ENCODE data around the gene HIVEP3. TPM values are rescaled to one million over a fixed set of nuclear protein-coding genes. Genes with fewer than 3 reads are reported as not detected.

HIVEP3 gene
- polyA plus RNA-seq, 1 donor (not counting 4 experiments of a cell fraction or from before 2014, with no cell fraction given), result 1.1 TPM

DNA sequence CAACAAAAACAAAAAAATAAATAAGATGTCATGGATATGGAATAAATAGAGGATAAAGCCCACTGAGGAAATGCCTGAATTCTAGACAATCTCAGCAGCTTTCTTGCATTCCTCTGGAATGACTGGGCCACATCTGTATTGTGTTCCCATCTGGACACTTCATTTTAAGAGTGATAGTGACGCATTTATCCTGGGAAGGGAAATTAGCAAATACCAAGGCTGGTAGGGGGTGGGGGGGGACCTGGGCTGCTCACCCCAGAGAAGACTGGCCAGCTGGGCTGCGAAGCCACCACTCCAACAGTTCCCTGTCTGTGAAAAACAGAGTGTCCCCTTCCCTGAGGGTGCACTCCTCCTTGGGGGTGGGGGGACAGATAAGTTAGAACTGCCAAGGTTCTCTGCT, 106.3 kb downstream of the HIVEP3 start:
- no peak for TF ChIP-seq EZH2 (IDR thresholded peaks at IDR 0.05; ENCODE audit: low read length)
- TF ChIP-seq, protein P1, sequence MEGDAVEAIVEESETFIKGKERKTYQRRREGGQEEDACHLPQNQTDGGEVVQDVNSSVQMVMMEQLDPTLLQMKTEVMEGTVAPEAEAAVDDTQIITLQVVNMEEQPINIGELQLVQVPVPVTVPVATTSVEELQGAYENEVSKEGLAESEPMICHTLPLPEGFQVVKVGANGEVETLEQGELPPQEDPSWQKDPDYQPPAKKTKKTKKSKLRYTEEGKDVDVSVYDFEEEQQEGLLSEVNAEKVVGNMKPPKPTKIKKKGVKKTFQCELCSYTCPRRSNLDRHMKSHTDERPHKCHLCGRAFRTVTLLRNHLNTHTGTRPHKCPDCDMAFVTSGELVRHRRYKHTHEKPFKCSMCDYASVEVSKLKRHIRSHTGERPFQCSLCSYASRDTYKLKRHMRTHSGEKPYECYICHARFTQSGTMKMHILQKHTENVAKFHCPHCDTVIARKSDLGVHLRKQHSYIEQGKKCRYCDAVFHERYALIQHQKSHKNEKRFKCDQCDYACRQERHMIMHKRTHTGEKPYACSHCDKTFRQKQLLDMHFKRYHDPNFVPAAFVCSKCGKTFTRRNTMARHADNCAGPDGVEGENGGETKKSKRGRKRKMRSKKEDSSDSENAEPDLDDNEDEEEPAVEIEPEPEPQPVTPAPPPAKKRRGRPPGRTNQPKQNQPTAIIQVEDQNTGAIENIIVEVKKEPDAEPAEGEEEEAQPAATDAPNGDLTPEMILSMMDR (optimal IDR thresholded peaks at IDR 0.05 in 1 of 3, IDR thresholded peaks at IDR 0.05 in 1 of 3, conservative IDR thresholded peaks at IDR 0.05 in 1 of 3; ENCODE audit: extremely low read depth in 1 of 3, insufficient read depth in 2 of 3, low read length in 3 of 3), result no peak
- H4K20me1 ChIP-seq (ENCODE audit: control insufficient read depth, extremely low read depth, insufficient read depth, low read length), result no peaks in the 10 kb centered on the region
- dilution Hi-C loops (cut with MboI; ENCODE audit: extremely low pct_ligation_motif_present, low sequenced_read_pairs), result no loop called here
- no peaks in the 10 kb centered on the region for H3K79me2 ChIP-seq (ENCODE audit: control insufficient read depth, insufficient read depth, low read length)
- FAIRE-seq, result no peak
- H3K9me1 ChIP-seq (ENCODE audit: control insufficient read depth, extremely low read depth, insufficient read depth, low read length), result peaks cover 3% of the 10 kb centered on the region
- no peak overlapping the region for H2AFZ ChIP-seq (ENCODE audit: control insufficient read depth, low read length)
- H3K36me3 ChIP-seq (ENCODE audit: control insufficient read depth in 2 of 2, extremely low read depth in 1 of 2, insufficient read depth in 2 of 2, low read length in 2 of 2), result no peaks in the 10 kb centered on the region
- H3K27ac ChIP-seq (ENCODE audit: control insufficient read depth, insufficient read depth, low read length), result no peak overlapping the region
- no peak overlapping the region for H3K4me3 ChIP-seq (ENCODE audit: control insufficient read depth in 2 of 3, extremely low read depth in 1 of 3, insufficient read depth in 2 of 3, low read depth in 1 of 3, low read length in 3 of 3)
- H3K9ac ChIP-seq (ENCODE audit: control insufficient read depth, extremely low read depth, insufficient read depth, low read length), result no peak overlapping the region
- no peaks in the 10 kb centered on the region for H3K9me3 ChIP-seq (ENCODE audit: control insufficient read depth, low read depth, low read length)
- peak overlapping the region; percentile 44 for H3K4me2 ChIP-seq (ENCODE audit: control insufficient read depth, extremely low read depth, insufficient read depth, low read depth, low read length)
- H3K4me1 ChIP-seq (ENCODE audit: control insufficient read depth, extremely low read depth, insufficient read depth, low read length), result peaks cover 8% of the 10 kb centered on the region
- DNase-seq (ENCODE audit: low read depth, low spot score), result no peak
- H3K27me3 ChIP-seq (ENCODE audit: control insufficient read depth, extremely low read depth, insufficient read depth, low read length), result no peaks in the 10 kb centered on the region

DNA sequence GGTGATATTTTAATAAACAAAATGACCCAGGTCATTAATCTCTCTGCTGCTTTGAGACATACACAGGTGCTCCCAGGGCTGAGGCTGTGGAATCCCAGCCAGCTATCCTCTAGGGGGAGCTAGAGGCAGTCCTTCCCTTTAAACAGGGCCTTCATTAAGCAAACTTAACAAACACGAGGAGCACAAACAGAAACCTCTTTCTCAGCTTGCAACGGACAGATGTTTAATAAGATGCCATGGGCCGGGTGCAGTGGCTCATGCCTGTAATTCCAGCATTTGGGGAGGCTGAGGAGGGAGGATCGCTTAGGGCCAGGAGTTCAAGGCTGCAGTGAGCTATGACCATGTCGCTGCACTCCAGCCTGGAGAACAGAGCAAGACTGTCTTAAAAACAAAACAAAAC, 106.7 kb downstream of the HIVEP3 start:
- peak; percentile 84 for FAIRE-seq
- peaks cover 8% of the 10 kb centered on the region for H3K4me1 ChIP-seq (ENCODE audit: control insufficient read depth, extremely low read depth, insufficient read depth, low read length)
- peak; percentile 52 for DNase-seq (ENCODE audit: low read depth, low spot score)
- no peaks in the 10 kb centered on the region for H3K36me3 ChIP-seq (ENCODE audit: control insufficient read depth in 2 of 2, extremely low read depth in 1 of 2, insufficient read depth in 2 of 2, low read length in 2 of 2)
- TF ChIP-seq, protein P1 (optimal IDR thresholded peaks at IDR 0.05 in 1 of 3, IDR thresholded peaks at IDR 0.05 in 1 of 3, conservative IDR thresholded peaks at IDR 0.05 in 1 of 3; ENCODE audit: extremely low read depth in 1 of 3, insufficient read depth in 2 of 3, low read length in 3 of 3), result peak; percentile 78 to 83 (median 78)
- TF ChIP-seq EZH2 (IDR thresholded peaks at IDR 0.05; ENCODE audit: low read length), result no peak
- H3K4me2 ChIP-seq (ENCODE audit: control insufficient read depth, extremely low read depth, insufficient read depth, low read depth, low read length), result peak overlapping the region; percentile 44
- no peaks in the 10 kb centered on the region for H3K27me3 ChIP-seq (ENCODE audit: control insufficient read depth, extremely low read depth, insufficient read depth, low read length)
- H3K27ac ChIP-seq (ENCODE audit: control insufficient read depth, insufficient read depth, low read length), result no peak overlapping the region
- no peak overlapping the region for H2AFZ ChIP-seq (ENCODE audit: control insufficient read depth, low read length)
- H3K9me1 ChIP-seq (ENCODE audit: control insufficient read depth, extremely low read depth, insufficient read depth, low read length), result peaks cover 3% of the 10 kb centered on the region
- dilution Hi-C loops (cut with MboI; ENCODE audit: extremely low pct_ligation_motif_present, low sequenced_read_pairs), result no loop called here
- no peak overlapping the region for H3K4me3 ChIP-seq (ENCODE audit: control insufficient read depth in 2 of 3, extremely low read depth in 1 of 3, insufficient read depth in 2 of 3, low read depth in 1 of 3, low read length in 3 of 3)
- no peaks in the 10 kb centered on the region for H4K20me1 ChIP-seq (ENCODE audit: control insufficient read depth, extremely low read depth, insufficient read depth, low read length)
- no peaks in the 10 kb centered on the region for H3K9me3 ChIP-seq (ENCODE audit: control insufficient read depth, low read depth, low read length)
- no peaks in the 10 kb centered on the region for H3K79me2 ChIP-seq (ENCODE audit: control insufficient read depth, insufficient read depth, low read length)
- H3K9ac ChIP-seq (ENCODE audit: control insufficient read depth, extremely low read depth, insufficient read depth, low read length), result no peak overlapping the region

Data from keratinocyte (primary cell).